SHP77 treated with DMSO at 0.1 percent for 48 hours (cell line): ENCODE results near the gene PDE1C.

Experiments
- DNase-seq: peaks from one replicate; lab custom pipeline; 2025; lab: John Stamatoyannopoulos, UW

PDE1C gene

GRCh38 chr7:32074787-32075585, 4.8 kb upstream of the PDE1C start:
- no peak for DNase-seq

GRCh38 chr7:32073533-32073932, 3.3 kb upstream of the PDE1C start:
- no peak for DNase-seq

GRCh38 chr7:32072397-32072796, 2.2 kb upstream of the PDE1C start:
- DNase-seq = no peak

DNA sequence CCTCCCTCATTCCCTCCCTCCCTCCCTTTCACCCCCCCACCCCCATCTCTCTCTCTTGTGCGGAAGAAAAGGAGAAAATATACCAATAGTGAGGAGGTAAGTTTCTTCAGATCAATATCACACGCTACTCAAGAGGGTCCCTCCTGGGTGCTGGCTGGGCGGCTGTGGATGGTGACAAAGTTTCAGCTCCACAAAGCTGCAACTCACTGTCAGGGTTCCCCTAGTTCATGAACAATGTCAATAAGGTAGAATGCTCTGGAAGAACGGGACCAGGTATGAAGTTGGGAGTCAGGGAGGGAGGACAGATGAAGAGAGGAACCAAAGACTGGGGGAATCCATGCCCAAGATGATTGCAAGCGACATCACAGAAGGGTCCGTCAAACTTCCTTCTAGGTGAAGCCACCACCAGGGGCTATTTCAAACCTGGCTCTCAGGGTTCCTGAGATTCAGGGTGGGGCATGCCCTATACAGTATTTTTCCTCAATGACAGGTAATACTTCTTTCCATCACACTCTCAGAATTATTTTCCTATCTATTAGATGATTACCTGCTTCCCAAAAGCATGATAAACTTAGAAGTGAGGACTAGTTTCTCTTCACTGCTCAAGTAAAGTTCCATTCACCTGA, 1.4 kb upstream of the PDE1C start:
- no peak for DNase-seq

DNA sequence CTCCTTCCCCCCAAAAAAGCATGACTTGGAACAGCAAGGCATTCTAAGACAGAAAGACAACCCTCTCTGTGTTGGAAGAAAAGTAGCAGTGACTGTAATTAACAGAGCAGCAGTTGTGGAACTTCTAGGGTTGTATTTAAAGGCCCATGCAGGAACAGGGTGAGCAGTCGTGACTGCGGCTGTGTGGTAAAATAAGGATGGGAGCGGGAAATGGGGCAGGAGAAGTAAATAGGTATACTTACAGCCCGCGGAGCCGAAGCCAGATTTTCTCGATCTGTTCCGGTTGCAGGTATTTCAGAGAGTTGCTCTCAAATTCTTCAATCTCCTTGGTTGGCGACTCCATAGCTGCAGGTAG, 179 bp downstream of the PDE1C start:
- DNase-seq = no peak

DNA sequence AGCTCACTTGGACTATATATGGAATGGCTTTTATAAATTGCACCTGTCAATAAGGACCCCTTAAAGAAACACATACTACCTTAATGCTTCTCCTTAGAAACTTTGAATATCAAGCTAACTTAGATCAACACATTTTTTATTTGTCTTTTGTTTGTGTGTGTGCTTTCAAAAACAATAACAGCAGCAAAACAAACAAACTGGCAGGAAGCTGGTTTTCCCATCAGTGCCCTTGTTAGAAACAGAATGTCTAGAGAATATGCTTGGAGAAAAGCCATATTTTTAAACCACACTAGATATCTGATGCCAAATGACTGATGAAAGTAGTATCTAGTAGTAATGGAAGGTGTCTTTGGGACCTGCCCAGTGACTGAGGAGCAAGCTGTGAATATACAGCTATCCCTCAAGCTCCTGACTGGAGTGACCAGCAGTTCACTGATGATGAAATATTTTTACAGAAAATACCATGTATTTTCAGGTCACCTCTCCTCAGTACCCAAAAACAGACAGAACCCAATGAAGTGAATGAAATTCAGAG, 1.0 kb downstream of the PDE1C start:
- no peak for DNase-seq

DNA sequence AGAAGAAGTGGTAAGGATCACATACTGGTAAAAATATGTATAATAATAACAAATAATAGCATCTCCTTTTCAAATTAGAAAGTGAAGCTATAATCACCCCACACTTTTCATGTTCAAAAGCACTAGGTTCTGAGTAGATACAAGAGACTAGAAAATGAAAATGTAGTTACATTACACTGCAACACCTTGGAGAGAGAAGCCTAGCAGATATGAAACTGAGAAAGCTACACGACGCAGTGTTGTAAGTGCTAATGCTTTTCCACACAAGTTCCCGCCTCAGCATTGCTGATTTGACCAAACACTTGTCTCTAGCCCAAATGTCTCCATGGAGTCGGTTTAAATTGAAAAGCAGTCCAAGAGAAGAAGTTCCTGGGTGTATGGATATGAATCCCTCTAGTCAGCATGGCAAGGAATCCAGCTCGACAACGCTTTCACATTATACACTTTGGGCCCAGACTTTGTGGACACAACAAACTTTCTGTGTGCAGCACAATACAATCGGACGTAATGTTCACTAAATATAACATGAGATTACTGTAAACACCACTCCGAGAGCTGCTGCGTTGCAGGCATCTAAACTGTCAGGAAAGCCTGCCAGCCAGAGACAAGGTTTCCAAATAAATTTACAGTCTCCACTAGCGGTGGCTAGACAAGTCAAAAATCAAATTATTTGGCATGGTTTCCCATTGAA, 1.7 kb downstream of the PDE1C start:
- no peak for DNase-seq

- no peak for DNase-seq
These were observed 3.8 kb downstream of the PDE1C start for GRCh38 chr7:32066441-32066840.

DNA sequence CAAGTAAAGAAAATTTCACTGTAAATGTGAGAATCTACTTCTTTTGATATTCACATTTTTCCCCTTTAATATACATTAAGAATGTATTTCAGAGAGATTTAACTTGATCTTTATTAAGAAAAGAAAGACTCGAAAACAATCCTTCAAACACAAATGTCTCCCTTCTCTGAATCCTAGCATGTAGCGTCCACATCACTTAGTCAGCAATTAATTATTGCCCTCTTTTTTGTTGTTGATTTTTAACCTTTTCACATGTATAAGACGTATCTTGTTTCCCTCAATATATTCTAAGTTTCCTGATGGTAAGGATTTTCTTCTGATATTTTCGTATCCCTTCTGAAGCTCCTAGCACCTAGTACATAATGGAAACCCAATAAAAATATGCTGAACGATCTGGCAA, 6.6 kb downstream of the PDE1C start:
- no peak for DNase-seq

GRCh38 chr7:32062150-32062549, 8.1 kb downstream of the PDE1C start:
- peak; percentile 26 for DNase-seq

DNA sequence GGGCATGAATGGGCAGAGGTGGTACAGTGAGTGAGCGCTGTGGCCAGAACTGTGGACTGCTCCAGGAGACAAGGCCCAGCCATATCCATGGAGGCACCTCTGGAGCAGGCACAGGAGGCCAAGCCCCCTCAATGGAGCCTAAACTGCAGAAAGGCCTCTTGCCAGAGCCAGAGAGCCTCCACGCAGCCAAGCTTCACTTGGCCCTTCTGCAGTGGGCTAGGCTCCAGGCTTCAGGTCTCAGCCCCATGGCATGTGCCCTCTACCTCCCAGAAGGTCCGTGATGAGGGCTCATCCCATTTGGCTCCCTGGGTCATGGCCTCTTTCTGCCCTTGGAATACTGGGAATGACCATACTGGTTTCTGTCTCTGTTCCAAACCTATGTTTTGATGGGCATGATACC, 8.9 kb downstream of the PDE1C start:
- no peak for DNase-seq

- DNase-seq = peak; percentile 37
These were observed 10.8 kb downstream of the PDE1C start for GRCh38 chr7:32059289-32060011.

DNA sequence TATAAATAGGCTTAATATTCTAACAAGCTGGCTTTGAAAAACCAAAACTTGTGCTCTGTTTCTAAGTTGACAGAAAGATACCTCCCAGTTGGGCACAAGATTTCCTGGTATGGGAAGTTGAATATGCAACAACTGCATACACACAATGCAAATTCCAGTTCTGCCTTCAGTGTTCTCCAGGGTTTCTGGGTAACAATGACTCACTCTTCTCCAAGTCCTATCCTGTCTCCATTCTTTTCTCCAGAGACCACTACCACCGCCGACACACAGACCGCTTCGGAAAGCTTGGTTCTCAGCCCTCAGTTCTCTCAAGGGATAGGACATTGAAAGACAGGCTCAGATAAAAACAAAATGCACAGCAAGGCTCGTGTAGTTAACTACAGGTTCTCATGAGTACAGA, 12.2 kb downstream of the PDE1C start:
- DNase-seq = no peak

- no peak for DNase-seq
These were observed 13.4 kb downstream of the PDE1C start for GRCh38 chr7:32056767-32057166.

- DNase-seq = no peak
These were observed 17.0 kb downstream of the PDE1C start for GRCh38 chr7:32053204-32053603.

DNA sequence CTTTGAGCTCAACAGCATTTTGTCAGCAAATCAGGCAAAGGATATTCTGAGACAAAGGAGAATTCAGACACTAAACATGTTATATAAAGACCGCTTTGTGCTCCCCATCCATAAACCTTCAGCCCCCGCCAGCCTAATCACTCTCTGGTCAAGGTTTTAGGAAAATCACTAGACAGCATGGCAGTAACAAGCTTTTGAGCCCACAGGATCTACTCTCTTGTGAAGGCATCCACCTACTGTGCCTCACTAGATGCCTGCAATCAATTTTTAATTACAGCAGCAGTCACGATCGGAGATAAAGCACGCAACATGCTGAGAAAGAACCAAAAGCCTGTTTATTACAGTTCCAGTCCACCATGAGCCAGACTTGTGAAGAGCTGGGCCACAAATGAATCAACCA, 19.1 kb downstream of the PDE1C start:
- no peak for DNase-seq

DNA sequence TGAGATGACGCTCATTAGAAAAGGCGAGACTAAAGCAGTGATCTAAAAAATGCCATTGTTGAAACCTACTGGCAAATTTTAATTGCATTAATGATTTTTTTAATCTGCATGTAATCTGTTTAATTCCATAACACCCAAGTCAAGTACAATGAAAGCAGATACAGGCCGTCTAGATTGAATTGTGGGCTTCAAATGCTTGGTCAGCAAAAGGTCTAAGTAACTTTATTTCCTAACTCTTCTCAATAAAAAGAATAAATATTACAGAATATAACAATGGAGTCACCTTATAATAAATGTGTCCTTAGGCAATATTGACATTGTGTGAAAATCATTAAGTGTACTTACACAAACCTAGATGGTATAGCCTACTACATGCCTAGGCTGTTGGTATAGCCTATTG, 20.6 kb downstream of the PDE1C start:
- DNase-seq = no peak

DNA sequence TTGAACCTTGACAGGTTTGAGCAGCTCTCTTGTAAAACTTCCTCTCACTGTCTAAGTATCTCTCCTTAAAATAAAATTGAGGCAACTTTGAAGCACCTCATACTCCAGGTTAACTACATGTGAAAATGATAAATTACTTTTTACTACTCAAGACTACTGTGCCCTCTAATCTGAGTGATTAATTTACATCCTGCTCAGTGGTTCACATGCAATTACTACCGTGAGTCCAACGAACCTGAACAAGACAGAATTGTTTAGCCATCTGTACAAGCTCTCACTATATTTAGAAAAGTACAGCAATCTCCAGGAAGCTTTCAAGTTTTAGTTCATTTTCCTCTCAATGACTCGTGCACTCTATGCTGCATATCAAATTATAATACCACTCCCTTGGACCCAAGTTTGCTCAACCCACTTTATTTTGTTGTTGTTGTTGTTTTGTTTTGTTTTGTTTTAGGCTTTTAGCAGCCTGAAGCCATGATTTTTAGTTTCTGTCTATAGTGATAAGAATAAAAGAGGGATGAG, 21.2 kb downstream of the PDE1C start:
- DNase-seq = no peak

- DNase-seq = no peak
These were observed 22.4 kb downstream of the PDE1C start for GRCh38 chr7:32047801-32048200.

GRCh38 chr7:32047075-32047474, 23.1 kb downstream of the PDE1C start:
- no peak for DNase-seq

GRCh38 chr7:32045228-32045627, 25.0 kb downstream of the PDE1C start:
- DNase-seq = no peak

DNA sequence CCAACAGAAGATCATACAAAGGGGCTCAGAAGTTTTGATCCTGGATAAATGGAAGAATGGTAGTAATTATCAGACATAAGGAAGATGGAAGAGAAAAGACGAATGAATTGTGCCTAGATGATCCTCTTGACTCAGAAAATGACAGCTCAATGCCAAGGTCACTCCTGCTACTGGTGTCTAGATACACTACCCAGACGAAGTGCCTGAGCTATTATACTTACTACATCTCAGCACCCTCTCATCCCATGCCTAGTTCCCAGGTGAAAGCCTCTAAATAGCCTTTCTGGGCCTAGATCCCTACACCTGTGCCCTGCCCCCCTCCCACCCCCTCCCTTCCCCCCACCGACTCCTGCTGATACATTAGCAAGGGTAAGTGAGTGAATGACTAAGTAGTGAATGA, 25.5 kb downstream of the PDE1C start:
- no peak for DNase-seq
